T-helper 2 cell treated with Interferon-gamma antibody and Interleukin-4, amounts not matched to agents 5 μg/mL and 100 μg/mL, for 36 hours (primary cell): ENCODE measurements around the gene FBLN5.
"Not testable (repeated sequence)": the region's sequence is repeated elsewhere in the genome, so short reads cannot be mapped to it uniquely, and the experiment has no call there.

ENCODE experiments used
- DNase-seq: peaks from one replicate; pipeline ENCODE4 v3.0.0; 2021; ENCODE audit warnings: low spot score
- H3K27ac Mint-ChIP-seq: one replicate; pipeline ENCODE4 v1.8.0; 2021; ENCODE audit warnings: mild to moderate bottlenecking, mixed read lengths
- H3K27me3 Mint-ChIP-seq: one replicate; pipeline ENCODE4 v1.8.0; 2021; ENCODE audit warnings: low read depth, mixed read lengths
- H3K36me3 Mint-ChIP-seq: one replicate; pipeline ENCODE4 v1.8.0; 2021; ENCODE audit warnings: low read depth, mixed read lengths
- H3K4me1 Mint-ChIP-seq: one replicate; pipeline ENCODE4 v1.8.0; 2021; ENCODE audit warnings: low read depth, mixed read lengths
- H3K4me3 Mint-ChIP-seq: one replicate; pipeline ENCODE4 v1.8.0; 2022; ENCODE audit warnings: mild to moderate bottlenecking, moderate library complexity, mixed read lengths
- H3K9me3 Mint-ChIP-seq: one replicate; pipeline ENCODE4 v1.8.0; 2021; ENCODE audit warnings: mixed read lengths

The FBLN5 gene

DNA sequence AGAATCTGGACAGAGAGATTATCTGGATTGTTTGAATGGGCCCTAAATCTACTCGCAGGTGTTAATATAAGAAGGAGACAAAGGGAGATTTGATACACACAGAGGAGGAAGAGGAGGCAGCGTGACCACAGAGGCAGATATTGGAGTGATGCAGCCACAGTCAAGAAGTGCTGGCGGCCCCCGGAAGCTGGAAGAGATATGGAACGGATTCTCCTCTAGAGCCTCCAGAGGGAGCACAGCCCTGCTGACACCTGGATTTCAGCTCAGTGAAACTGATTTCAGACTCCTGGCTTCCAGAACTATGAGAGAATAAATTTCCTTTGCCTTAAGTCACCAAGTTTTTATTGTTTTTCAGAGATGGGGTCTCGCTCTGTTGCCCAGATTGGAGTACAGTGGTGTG, 71.0 kb downstream of the FBLN5 start:
- Mint-ChIP-seq H3K27me3 (no peaks in the 10 kb centered on the region), H3K4me1 (peaks cover 75% of the 10 kb centered on the region), H3K9me3 (no peaks in the 10 kb centered on the region), H3K36me3 (no peaks in the 10 kb centered on the region), H3K27ac (no peak overlapping the region), H3K4me3 (no peak overlapping the region)
- DNase-seq = no peak

DNA sequence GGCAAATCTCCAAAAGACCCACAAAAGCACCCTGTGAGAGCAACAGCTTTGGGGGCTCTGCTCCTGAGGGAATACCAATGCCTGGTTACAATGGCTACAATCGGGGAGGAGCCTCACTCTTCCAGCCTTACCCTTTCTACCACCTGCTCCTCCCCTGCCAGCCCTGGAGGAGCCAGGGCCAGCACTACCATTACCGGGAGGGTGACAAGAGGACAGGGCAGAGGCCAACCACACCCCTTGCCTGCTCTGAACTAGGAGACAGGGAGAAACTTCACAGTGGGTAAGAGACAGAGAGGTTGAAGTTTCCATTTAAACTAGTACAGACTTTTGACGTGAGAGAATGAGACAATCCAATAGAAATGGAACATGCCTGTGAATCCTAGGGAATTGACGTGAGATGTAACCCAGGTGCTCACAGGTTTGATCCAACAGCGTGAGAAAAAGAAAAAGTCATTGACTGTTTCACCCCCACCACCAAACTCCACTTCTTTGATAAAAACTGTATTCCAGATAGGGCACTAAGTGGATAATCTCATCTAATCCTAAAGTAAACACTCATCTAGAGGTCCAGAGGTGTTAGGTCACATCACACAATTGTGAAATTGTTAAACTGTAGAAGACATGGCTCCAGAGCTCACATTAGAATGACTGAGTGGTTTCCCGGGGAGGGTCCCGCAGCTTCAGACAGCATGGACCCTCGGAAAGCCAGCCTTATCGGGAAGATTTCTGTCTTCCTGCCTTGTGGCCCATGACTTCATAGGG, 71.8 kb downstream of the FBLN5 start:
- Mint-ChIP-seq H3K9me3 (no peaks in the 10 kb centered on the region), H3K4me3 (peak overlapping the region; percentile 18), H3K27me3 (no peaks in the 10 kb centered on the region), H3K36me3 (no peaks in the 10 kb centered on the region), H3K27ac (peak overlapping the region; percentile 83), H3K4me1 (peaks cover 75% of the 10 kb centered on the region)
- DNase-seq = no peak

DNA sequence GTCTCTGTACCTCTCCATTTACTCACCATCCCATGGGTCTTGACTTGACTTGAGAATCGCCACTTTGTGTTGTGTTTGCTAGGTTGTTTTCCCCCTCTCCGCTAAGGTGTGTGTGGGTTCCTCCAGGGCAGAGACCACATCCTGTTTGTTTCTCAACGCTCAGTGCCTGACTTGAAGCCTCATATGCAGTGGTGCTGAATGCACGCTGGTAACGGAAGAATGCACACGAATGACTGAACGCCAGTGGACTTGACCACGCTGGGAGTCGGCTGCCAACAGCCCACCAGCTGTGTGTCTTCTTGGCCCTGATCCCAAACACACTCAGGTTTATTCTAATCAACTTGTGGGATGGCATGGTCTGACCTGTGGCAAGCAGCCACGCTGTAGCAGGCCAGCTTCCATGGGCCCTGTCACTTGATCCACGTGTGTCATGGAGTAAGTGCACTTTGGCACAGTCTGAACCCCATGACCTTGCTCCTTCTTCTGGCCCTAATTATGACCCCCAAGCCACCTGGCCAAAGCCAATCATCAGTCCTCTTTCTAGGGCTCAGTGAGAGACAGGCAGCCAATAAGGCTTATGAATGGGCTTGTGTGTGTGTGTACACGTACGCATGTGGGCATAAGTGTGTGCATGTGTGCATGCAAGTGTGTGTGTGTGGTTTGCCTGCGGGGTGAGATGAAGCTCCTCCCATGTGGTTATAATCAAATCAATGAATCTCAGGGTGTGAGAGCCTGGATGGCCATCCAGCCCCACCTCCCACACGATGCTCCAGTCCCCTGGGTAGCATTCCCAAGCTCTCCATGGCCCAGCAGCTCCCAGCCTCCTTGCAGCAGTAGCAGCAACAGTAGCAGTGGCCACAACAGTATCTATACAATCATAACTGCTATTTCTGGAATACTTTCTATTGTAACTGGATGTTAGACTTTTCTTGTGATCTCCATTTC, 73.8 kb downstream of the FBLN5 start:
- Mint-ChIP-seq H3K36me3 (peaks cover 2% of the 10 kb centered on the region), H3K9me3 (no peaks in the 10 kb centered on the region), H3K4me1 (peaks cover 87% of the 10 kb centered on the region), H3K27me3 (no peaks in the 10 kb centered on the region), H3K27ac (peak overlapping the region; percentile 93), H3K4me3 (peak overlapping the region; percentile 79)
- peak; percentile 79 for DNase-seq

DNA sequence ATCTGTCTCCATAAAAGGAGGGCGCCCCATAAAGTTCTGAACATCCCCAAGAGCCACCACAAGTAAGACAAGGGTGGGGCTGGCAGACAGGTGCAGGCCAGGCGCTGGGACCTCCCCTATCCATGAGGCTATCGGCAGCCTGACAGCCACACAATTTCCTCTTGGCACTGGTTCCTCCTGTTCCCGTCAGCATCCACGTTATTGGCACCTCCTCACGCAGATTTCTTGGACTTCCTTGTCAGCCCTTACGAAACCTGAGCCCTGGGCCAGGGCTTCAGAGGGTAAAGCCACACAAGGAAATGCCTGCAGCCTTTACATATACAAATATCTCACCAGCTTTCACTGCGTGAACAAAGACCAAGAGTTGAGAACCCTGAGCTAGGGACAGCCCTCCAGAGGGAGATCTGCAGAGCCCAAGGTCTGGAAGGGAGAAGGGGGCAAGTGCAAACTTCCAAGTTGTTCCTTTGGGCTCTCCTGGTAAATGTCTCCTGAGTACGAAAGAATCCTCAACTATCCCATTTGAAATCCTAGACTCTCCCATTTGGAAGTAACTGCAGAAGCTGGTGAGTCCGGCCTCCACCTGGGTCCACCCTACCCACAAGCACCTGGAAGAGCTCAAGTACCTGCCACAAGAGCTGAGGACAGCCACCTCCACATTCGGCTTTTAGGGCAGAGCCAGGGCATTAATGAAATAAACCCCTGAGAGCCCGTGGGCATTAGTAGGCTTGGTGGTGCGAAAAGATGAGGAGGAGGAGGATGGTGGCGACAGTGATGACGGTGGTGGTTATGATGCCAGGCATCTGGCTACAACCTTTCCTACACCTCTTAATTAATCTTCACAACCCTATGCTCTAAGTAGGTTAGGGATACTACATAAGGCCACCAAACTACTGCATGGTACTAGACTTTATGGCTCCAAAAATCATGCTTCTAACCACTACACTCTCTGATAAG, 74.7 kb downstream of the FBLN5 start:
- no peak for DNase-seq
- H3K36me3 Mint-ChIP-seq = peaks cover 3% of the 10 kb centered on the region
- no peaks in the 10 kb centered on the region for H3K27me3 Mint-ChIP-seq
- H3K27ac Mint-ChIP-seq = peak overlapping the region; percentile 93
- H3K9me3 Mint-ChIP-seq = no peaks in the 10 kb centered on the region
- peaks cover 91% of the 10 kb centered on the region for H3K4me1 Mint-ChIP-seq
- peak overlapping the region; percentile 79 for H3K4me3 Mint-ChIP-seq

DNA sequence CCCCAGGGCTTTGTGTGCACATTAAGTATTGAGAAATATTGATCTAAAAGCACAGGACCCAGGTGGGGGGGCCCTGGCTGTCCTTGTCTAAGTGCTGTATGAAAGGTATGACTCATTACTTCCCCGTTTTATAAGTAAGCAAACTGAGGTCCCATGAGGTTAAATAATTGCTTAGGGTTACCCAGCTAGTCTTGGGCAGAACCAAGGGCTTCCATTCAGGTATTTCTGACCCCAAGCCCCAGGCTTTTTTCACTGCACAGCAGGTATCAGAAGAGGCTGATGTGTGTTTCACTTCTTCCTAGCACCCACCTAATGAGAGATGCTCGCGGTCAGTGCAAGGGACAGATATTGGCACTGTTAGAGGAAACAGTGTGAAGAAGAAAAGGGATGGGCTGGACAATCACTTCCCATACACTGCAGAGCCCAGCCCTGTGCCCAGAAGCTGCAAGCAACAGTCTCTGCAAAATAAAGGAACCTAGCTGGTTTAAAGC, 75.4 kb downstream of the FBLN5 start:
- no peaks in the 10 kb centered on the region for H3K9me3 Mint-ChIP-seq
- H3K36me3 Mint-ChIP-seq = peaks cover 8% of the 10 kb centered on the region
- peaks cover 88% of the 10 kb centered on the region for H3K4me1 Mint-ChIP-seq
- peak overlapping the region; percentile 79 for H3K4me3 Mint-ChIP-seq
- H3K27ac Mint-ChIP-seq = peak overlapping the region; percentile 93
- H3K27me3 Mint-ChIP-seq = no peaks in the 10 kb centered on the region
- DNase-seq = peak; percentile 52

DNA sequence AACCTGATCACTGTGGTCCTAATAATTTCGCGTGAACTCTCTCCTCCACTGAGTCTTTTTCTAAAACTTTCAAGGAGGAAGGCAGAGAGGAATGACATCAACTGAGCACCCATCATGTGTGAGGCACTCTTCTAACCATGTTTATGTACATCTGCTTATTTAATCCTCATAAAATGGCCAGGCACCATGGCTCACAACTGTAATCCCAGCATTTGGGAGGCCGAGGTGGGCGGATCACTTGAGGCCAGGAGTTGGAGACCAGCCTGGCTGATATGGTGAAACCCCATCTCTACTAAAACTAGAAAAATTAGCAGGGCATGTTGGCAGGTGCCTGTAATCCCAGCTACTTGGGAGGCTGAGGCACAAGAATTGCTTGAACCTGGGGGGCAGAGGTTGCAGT, 76.1 kb downstream of the FBLN5 start:
- Mint-ChIP-seq H3K27ac (peak overlapping the region; percentile 93), H3K36me3 (peaks cover 11% of the 10 kb centered on the region), H3K4me1 (peaks cover 82% of the 10 kb centered on the region), H3K4me3 (peak overlapping the region; percentile 79)
- not testable (repeated sequence) for DNase-seq, H3K9me3 Mint-ChIP-seq, H3K27me3 Mint-ChIP-seq

DNA sequence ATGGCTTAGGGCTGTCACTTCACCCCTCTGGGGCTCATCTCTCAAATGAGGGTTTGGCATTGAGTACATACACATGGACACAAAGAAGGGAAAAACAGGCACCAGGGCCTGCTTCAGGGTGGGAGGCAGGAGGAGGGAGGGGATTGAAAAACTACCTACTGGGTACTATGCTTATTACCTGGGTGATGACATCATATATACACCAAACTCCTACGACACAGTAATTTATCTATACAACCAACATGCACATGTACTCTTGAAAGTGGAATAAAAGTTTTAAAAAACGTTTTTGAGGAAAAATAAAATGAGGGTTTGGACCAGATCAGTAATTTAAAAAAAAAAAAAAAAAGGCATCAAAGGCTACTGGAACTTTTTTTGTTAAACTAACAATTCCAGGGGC, 76.6 kb downstream of the FBLN5 start:
- Mint-ChIP-seq H3K9me3 (no peaks in the 10 kb centered on the region), H3K36me3 (peaks cover 16% of the 10 kb centered on the region), H3K4me3 (peak overlapping the region; percentile 100), H3K27me3 (no peaks in the 10 kb centered on the region), H3K27ac (peak overlapping the region; percentile 93), H3K4me1 (peaks cover 79% of the 10 kb centered on the region)
- DNase-seq = no peak

DNA sequence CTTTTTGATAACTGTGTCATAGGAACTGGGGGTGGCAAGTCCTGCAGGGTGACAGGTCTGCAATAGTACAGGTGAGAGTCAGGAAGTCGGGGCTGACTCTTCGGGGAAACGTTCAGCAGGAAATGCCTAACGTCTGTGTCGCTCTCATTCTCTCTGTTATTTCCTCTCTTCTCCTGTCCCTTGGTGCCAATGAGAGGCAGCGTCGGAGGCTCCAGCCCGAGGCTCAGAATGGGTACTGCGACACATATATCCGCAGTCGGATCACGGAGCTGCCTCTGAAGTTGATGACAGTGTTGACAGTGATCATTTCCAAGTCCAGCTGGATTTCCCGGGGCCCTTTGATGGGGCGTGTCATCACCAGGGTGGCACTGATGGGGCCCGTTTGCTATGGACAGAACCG, 77.5 kb downstream of the FBLN5 start:
- Mint-ChIP-seq H3K4me3 (peak overlapping the region; percentile 100), H3K27me3 (no peaks in the 10 kb centered on the region), H3K27ac (peak overlapping the region; percentile 93), H3K9me3 (no peaks in the 10 kb centered on the region), H3K4me1 (peaks cover 71% of the 10 kb centered on the region), H3K36me3 (peaks cover 18% of the 10 kb centered on the region)
- DNase-seq = peak; percentile 48

DNA sequence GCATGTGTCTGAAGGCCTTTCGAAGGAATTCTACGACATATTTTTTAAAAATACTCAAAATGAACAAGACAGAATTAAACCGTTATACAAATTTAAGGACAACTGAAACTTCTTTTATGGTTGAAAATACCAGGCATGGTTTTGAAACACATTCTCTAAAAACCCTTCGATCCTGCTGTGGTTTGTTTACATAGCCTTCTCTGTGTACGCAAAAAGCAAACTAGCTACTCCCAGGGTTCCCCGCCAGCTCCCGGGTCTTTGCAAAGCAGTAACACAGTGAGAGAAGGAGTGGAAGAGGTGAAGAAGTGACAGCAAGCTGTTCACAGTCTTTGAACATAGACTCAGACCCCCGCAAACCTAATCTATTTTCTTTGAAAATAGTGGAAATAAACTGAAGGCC, 77.9 kb downstream of the FBLN5 start:
- Mint-ChIP-seq H3K4me3 (peak overlapping the region; percentile 100), H3K4me1 (peaks cover 70% of the 10 kb centered on the region), H3K9me3 (no peaks in the 10 kb centered on the region), H3K36me3 (peaks cover 21% of the 10 kb centered on the region), H3K27me3 (no peaks in the 10 kb centered on the region), H3K27ac (peak overlapping the region; percentile 93)
- DNase-seq = no peak

DNA sequence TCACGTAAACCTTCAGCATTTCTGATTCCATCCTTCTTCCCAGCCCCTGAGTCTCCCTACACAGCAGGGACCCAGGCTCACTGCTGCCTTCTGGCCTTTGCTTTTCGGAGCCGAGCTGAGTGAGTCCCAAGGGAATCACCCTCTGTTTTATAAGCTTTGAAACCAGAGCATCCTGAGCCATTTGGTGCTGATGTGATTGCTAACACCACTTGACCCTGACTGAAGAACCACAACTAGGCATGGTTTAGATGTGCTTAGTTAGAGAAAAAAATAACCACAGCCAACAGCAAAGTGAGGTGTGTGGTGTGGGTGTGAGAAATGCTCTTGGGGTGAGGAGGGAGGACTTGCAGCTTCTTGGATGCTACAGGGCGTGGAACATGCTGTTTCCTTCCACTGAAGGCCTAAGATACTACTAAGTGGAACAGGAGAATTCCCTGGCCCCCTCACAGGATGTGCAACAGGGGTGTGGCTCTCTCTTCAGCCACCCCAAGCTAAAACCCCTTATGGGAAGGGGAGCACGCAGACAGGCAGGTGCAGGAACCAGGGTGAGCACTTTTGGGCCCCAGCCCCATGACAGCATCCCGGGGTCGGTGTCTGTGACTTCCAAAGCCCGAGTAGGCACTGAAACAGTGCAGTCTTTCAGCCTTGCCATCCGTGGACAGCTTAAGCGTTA, 80.0 kb downstream of the FBLN5 start, which contains the start of gene TC2N:
TSS of gene TC2N (minus strand) at position 221 of the 673 bp plus-strand sequence. CDS start 53,767 bp downstream, outside the sequence.
- peaks cover 40% of the 10 kb centered on the region for H3K36me3 Mint-ChIP-seq

DNA sequence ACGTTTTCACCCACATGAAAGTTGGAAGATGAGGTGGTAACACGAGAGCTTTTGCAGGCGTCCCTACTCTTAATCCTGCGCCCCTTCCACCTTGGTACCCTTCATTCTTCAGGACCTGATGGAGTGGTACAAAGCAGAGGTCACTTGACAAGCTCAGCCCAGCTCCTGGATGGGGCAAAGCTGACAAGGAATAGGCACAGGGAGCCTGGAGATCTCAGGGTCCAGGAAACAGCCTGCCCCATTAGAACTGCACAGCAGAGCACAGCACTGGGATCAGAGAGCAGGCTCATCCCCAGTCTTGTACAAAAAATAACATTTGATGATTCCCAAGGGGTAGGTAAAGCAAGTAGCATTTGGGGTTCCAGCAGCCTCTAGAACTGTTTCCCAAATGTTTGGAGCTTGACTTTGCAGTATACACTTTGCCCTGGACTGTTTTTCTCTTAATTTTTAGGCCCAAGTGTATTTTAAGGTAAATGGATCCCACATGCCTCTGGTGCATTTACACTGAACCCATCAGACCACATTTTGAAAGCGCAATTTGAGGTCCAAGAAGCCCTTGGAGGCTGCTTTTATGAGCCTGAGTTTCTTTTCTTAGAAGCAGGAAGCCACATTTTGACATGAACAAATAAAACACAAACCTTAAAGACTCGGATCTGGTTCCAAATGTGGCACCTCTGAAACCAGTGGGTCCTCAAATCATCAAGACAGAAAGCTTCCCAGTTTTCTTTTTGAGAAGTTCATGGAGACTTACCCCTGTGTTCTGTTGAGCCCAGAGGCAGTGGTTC, 80.8 kb downstream of the FBLN5 start:
- Mint-ChIP-seq H3K27me3 (no peaks in the 10 kb centered on the region), H3K36me3 (peaks cover 47% of the 10 kb centered on the region), H3K4me1 (peaks cover 64% of the 10 kb centered on the region), H3K27ac (peak overlapping the region; percentile 93), H3K9me3 (no peaks in the 10 kb centered on the region), H3K4me3 (peak overlapping the region; percentile 100)
- DNase-seq = no peak

More for the DNA sequence above, 80.0 kb downstream of the FBLN5 start, which contains the start of gene TC2N:
- Mint-ChIP-seq H3K4me3 (peak within 1 kb of the TSS; percentile 100), H3K4me1 (peaks cover 64% of the 10 kb centered on the region), H3K9me3 (no peaks in the 10 kb centered on the region), H3K27me3 (no peaks in the 10 kb centered on the region), H3K27ac (peak within 1 kb of the TSS; percentile 93)
- peak; percentile 73 for DNase-seq

DNA sequence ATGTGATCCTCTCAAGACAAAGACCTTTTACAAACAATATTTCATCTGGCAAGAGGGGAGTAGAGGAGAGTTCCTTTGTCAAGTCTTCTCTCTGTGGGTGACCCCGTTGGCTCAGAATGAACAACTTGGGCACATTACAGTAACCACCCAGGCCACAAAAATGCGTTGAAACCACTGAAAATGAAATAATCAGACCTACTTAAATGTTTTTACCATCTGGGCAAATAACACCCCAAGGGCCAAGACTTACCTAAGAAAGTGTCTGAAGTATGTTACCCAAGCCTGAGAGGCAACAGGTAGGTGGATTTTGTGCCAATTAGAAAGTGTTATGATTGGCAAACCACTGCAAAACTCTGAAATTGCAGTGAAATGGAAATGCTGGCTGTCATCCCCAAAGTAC, 81.4 kb downstream of the FBLN5 start:
- H3K36me3 Mint-ChIP-seq = peaks cover 52% of the 10 kb centered on the region
- peak overlapping the region; percentile 93 for H3K27ac Mint-ChIP-seq
- H3K4me1 Mint-ChIP-seq = peaks cover 64% of the 10 kb centered on the region
- DNase-seq = peak; percentile 44
- H3K9me3 Mint-ChIP-seq = no peaks in the 10 kb centered on the region
- H3K4me3 Mint-ChIP-seq = peak overlapping the region; percentile 100
- H3K27me3 Mint-ChIP-seq = no peaks in the 10 kb centered on the region
